HG02973 (cell line): ENCODE data around the gene ALDOC.
"Not testable (repeated sequence)": the region's sequence is repeated elsewhere in the genome, so short reads cannot be mapped to it uniquely, and the experiment has no call there.

ENCODE experiments used
- ATAC-seq: cut with Tn5 transposase; IDR thresholded peaks from one replicate; pipeline ENCODE4 v1.9.1; 2021; ENCODE audit warnings: moderate library complexity; ENCODE audit not compliant: unreplicated experiment

The ALDOC gene

GRCh38 chr17:28576758-28577465, at the start of gene ALDOC:
Gene ALDOC, minus strand, starts transcription at chr17:28576895. Its CDS starts 1,363 bp downstream, at chr17:28575532.
- ATAC-seq, result peak; percentile 74

- ATAC-seq, result no peak
Measured at GRCh38 chr17:28624148-28624547, 47.5 kb upstream of the ALDOC start.

GRCh38 chr17:28623696-28624095, 47.0 kb upstream of the ALDOC start:
- no peak for ATAC-seq

- ATAC-seq, result no peak
Measured at GRCh38 chr17:28622186-28622585, 45.5 kb upstream of the ALDOC start.

GRCh38 chr17:28620010-28620409, 43.3 kb upstream of the ALDOC start:
- no peak for ATAC-seq

- no peak for ATAC-seq
Measured at GRCh38 chr17:28618464-28618863, 41.8 kb upstream of the ALDOC start.

- no peak for ATAC-seq
Measured at GRCh38 chr17:28616281-28616680, 39.6 kb upstream of the ALDOC start.

- no peak for ATAC-seq
Measured at GRCh38 chr17:28615260-28615940, 38.7 kb upstream of the ALDOC start.

GRCh38 chr17:28613931-28614381, 37.3 kb upstream of the ALDOC start, which contains the start of gene RSKR:
Gene RSKR, minus strand, starts transcription at chr17:28614185. Its CDS starts 24 bp downstream, at chr17:28614161.
- ATAC-seq, result no peak

- ATAC-seq, result no peak
Measured at GRCh38 chr17:28612936-28613872, 36.5 kb upstream of the ALDOC start.

GRCh38 chr17:28612531-28612930, 35.8 kb upstream of the ALDOC start:
- no peak for ATAC-seq

- no peak for ATAC-seq
Measured at GRCh38 chr17:28610376-28610775, 33.7 kb upstream of the ALDOC start.

- not testable (repeated sequence) for ATAC-seq
Measured at GRCh38 chr17:28604031-28604430, 27.3 kb upstream of the ALDOC start.

GRCh38 chr17:28599311-28600184, 22.9 kb upstream of the ALDOC start:
- ATAC-seq, result peak; percentile 35

GRCh38 chr17:28598799-28599310, 22.2 kb upstream of the ALDOC start, which contains the start of gene SPAG5:
Gene SPAG5, minus strand, starts transcription at chr17:28599025. Its CDS starts 79 bp downstream, at chr17:28598946.
- ATAC-seq, result peak; percentile 67

GRCh38 chr17:28598389-28598788, 21.7 kb upstream of the ALDOC start:
- ATAC-seq, result no peak

GRCh38 chr17:28597606-28598383, 21.1 kb upstream of the ALDOC start:
- ATAC-seq, result no peak

GRCh38 chr17:28592260-28592659, 15.6 kb upstream of the ALDOC start:
- ATAC-seq, result no peak

- ATAC-seq, result no peak
Measured at GRCh38 chr17:28585851-28586250, 9.2 kb upstream of the ALDOC start.
